Measurements from ENCODE around the gene DSG2. TPM values are rescaled to one million over a fixed set of nuclear protein-coding genes. Genes with fewer than 3 reads are reported as not detected.

DSG2 gene
- total and polyA plus RNA-seq, 9 donors = 13.7 to 43.7 (median 21.9) TPM

GRCh38 chr18:31596081-31596872, 98.3 kb downstream of the DSG2 start:
- WGBS, 3 donors = 88 to 89% (median 88%) methylated on average over 9 of the region's 9 CpGs
- intact Hi-C loops (cut with DNase I) = no loop called here
- H3K36me3 ChIP-seq = no peaks in the 10 kb centered on the region
- DNase-seq = no peak
- no peaks in the 10 kb centered on the region for H3K4me1 ChIP-seq (ENCODE audit: insufficient read depth)
- no peak overlapping the region for H3K27ac ChIP-seq
- no peaks in the 10 kb centered on the region for H3K9me3 ChIP-seq
- H3K27me3 ChIP-seq = no peaks in the 10 kb centered on the region
- no peak overlapping the region for H3K4me3 ChIP-seq
- TF ChIP-seq CTCF (IDR thresholded peaks at IDR 0.05) (no peak), EP300 (IDR thresholded peaks at IDR 0.05) (no peak), POLR2A (IDR thresholded peaks at IDR 0.05) (no peak)

GRCh38 chr18:31598021-31598805, 100.2 kb downstream of the DSG2 start:
- 86 to 91% (median 90%) methylated on average over 13 of the region's 13 CpGs for WGBS, 3 donors
- Histone ChIP-seq H3K36me3 (no peaks in the 10 kb centered on the region), H3K4me1 (ENCODE audit: insufficient read depth) (no peaks in the 10 kb centered on the region), H3K4me3 (no peak overlapping the region), H3K27ac (no peak overlapping the region), H3K9me3 (no peaks in the 10 kb centered on the region), H3K27me3 (no peaks in the 10 kb centered on the region)
- TF ChIP-seq EP300 (IDR thresholded peaks at IDR 0.05) = no peak
- TF ChIP-seq POLR2A (IDR thresholded peaks at IDR 0.05) = no peak
- no peak for TF ChIP-seq CTCF (IDR thresholded peaks at IDR 0.05)
- intact Hi-C loops (cut with DNase I) = no loop called here
- no peak for DNase-seq

Other genes starting within 250 kb of the DSG2 start
- gene DSG1, start 180.0 kb upstream of the DSG2 start, total RNA-seq = not detected
- not detected for gene DSG1, start 180.0 kb upstream of the DSG2 start, polyA plus RNA-seq
- gene DSG4, start 121.4 kb upstream of the DSG2 start, total RNA-seq = not detected
- not detected for gene DSG4, start 121.4 kb upstream of the DSG2 start, polyA plus RNA-seq
- gene DSG3, start 50.4 kb upstream of the DSG2 start, total RNA-seq = under 1 TPM in 3 of 7 donors, not detected in 4; under 0.01 to 0.05 (median 0.03) TPM
- not detected for gene DSG3, start 50.4 kb upstream of the DSG2 start, polyA plus RNA-seq
- 1 to 10 TPM in 1 of 7 donors, under 1 TPM in 2, not detected in 4; 0.92 to 3.0 (median 0.95) TPM for gene TTR, start 93.7 kb downstream of the DSG2 start, total RNA-seq
- gene TTR, start 93.7 kb downstream of the DSG2 start, polyA plus RNA-seq = not detected
- 10 to 100 TPM in 3 of 7 donors, 1 to 10 TPM in 4; 3.3 to 16.5 (median 9.0) TPM for gene B4GALT6, start 186.4 kb downstream of the DSG2 start, total RNA-seq
- 1 to 10 TPM; 2.1 to 6.5 TPM for gene B4GALT6, start 186.4 kb downstream of the DSG2 start, polyA plus RNA-seq

All from ovary (tissue), 9 donors.